Epithelial cell of esophagus (primary cell): ENCODE data around the gene FBXW5.

Experiments
- DNase-seq: peaks from one replicate; pipeline ENCODE4 v3.0.0; 2010; ENCODE audit warnings: low read depth
- H3K4me3 ChIP-seq: 2 replicates; pipeline ENCODE4 v1.5.1; 2011; ENCODE audit warnings: mild to moderate bottlenecking, low read length, control low read depth
- TF ChIP-seq, protein P1 (sequence below): IDR thresholded peaks from 2 replicates; pipeline ENCODE4 v1.5.1; 2011; ENCODE audit warnings: low read depth, mild to moderate bottlenecking, low read length, control low read depth, inconsistent platforms; ENCODE audit not compliant: insufficient read depth; ENCODE audit errors: missing control alignments

Gene FBXW5

DNA sequence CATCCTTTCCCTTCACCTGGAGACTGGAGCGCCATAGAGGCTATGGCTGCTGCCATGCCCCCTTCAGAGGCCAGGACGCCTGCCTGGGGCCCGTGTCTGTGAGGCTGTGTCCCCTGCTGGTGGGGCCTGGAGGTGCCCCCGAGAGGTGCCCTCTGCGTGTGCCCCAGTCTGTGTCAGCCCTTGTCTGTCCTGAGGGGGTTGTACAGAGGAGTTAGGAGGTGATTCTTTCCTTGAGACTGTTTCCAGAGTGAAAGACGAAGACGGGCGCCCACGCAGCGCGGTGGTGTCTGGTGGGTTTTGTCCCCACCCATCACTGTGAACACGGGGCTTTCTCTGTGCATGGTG is 33.7 kb downstream of the FBXW5 start:
- H3K4me3 ChIP-seq: no peak overlapping the region
- no peak for DNase-seq
- TF ChIP-seq, protein P1, sequence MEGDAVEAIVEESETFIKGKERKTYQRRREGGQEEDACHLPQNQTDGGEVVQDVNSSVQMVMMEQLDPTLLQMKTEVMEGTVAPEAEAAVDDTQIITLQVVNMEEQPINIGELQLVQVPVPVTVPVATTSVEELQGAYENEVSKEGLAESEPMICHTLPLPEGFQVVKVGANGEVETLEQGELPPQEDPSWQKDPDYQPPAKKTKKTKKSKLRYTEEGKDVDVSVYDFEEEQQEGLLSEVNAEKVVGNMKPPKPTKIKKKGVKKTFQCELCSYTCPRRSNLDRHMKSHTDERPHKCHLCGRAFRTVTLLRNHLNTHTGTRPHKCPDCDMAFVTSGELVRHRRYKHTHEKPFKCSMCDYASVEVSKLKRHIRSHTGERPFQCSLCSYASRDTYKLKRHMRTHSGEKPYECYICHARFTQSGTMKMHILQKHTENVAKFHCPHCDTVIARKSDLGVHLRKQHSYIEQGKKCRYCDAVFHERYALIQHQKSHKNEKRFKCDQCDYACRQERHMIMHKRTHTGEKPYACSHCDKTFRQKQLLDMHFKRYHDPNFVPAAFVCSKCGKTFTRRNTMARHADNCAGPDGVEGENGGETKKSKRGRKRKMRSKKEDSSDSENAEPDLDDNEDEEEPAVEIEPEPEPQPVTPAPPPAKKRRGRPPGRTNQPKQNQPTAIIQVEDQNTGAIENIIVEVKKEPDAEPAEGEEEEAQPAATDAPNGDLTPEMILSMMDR: no peak

DNA sequence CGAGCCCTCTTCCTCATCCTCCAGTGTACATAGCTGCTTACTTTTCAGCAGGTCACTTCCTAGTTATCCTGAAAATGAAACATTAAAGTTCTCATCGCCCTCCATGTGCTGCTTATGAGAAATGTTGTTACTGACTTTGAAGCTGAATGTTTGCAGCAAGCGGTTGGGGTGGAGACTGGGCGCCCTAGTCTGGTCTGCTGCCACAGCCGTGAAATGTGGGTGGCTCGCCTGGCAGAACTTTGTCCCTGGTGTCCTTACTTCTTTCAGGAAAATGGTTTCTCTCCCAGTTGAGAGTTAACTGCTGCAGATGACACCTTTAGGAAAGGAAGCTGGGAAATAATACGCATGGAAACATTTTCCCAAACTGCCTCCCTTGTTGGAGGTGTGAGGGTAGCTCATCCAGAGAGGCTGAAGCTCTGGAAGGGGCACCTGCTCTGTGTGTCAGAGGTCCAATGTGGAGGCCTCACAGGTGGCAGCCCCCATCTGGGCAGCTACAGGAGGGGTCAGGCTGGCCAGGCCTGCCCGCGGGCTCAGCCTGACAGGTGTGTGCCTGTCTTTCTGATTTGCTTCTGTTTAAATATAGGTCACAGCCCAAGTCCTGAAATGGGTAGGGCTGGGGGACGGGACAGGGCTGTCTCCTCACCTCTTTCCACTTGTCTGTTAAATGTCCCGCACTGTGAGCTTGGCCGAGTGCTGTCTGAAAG is 34.2 kb downstream of the FBXW5 start:
- no peak for DNase-seq
- TF ChIP-seq, protein P1: no peak
- no peak overlapping the region for H3K4me3 ChIP-seq

DNA sequence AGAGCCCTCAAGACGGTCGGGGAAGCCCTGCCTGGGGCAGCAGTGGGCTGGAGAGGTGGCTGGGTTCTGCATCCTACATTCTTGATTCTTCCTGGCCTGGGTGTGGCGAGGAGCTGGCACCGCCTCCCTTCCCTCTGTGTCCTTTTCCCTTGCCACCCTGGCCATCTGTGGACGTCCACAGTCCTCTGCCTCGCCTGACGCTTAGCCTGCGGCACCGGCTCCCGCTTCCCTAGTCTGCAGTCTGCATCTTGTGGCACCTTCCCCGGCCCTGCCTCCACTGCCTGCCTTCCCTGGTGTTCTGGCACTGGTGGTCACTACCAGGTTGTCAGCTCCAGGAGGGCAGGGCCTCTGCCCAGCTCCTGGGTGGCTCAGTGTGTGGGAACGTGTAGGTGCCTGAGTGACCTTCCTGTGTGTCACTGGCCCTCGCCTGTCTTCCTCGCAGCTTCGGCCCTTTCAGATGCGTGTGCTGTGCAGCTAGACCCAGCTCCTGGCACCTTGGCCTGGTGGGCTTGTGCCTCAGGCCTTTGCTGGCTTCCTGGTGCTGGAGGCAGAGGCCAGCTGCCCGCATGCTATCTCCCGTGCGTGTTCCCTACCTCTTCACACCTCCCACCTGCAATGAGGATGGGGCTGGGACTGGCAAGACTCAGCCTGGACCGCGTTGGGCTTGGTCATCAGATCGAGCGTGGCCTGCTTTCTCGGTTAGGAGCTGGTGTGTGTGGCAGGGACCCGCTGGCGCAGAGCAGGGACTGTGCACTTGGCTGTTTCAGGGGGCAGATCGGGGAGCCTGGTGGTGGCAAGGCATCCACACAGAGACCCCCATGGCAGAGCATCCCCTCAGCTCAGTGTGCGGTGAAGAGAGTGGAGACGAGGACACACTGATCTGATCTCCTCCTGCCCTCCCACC is 37.3 kb downstream of the FBXW5 start:
- no peak overlapping the region for H3K4me3 ChIP-seq
- TF ChIP-seq, protein P1: no peak
- DNase-seq: no peak

DNA sequence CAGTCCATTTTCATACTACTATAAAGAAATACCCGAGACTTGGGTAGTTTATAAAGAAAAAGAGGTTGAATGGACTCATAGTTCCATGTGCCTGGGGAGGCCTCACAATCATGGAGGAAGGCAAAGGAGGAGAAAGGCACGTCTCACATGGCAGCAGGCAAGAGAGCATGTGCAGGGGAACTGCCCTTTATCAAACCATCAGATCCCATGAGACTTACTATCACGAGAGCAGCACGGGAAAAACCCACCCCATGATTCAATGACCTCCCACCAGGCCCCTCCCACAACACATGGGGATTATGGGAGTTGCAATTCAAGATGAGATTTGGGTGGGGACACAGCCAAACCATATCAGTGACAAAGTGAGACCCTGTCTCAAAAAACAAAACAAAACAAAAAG is 38.3 kb downstream of the FBXW5 start:
- DNase-seq: no peak
- no peak overlapping the region for H3K4me3 ChIP-seq
- TF ChIP-seq, protein P1: no peak

DNA sequence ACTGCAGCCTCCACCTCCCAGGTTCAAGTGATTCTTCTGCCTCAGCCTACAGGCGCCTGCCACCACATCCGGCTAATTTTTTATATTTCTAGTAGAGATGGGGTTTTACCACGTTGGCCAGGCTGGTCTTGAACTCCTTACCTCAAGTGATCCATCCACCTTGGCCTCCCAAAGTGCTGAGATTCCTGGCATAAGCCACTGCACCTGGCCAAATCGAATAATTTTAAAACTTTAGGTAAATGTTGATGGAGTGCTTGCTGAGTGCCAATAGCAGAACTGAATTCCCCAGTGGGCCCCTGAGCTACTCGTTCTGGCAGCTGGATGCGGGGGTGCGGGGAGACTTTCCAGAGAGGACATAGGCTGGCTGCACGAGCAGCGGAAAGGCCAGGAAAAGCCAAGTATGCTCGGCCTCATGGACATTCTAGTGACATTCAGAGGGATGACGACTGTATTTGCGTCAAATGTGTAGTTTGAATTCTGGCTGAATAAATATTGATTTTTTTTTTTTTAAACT is 41.4 kb downstream of the FBXW5 start:
- DNase-seq: no peak
- TF ChIP-seq, protein P1: no peak

DNA sequence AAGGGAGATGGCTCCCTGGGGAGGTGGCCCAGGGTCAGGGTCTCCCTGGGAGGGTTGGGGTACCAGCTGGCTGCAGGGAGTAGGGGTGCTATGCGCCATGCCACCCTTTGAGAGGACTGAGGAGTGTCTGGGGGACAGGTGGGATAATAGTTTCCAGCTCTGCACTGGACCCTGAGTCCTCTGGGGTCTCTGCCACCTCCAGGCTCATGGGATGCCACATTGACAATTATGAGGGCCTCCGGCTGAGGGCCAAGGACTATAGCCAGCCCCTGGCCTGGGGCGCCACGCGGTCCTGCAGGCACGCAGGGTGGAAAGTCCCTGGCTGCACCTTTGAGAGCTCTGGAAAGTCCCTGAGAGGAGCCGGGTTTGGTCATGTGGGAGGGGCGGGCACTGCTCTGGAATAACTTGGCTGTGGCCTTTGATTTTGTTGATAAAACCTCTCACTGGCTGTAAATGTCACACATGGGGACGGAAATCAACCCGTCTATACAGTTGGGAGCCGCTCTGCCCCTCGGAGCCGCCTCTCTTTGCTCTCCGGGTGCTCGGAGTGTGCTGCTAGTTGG is 42.2 kb downstream of the FBXW5 start:
- TF ChIP-seq, protein P1: no peak
- H3K4me3 ChIP-seq: no peak overlapping the region
- DNase-seq: peak; percentile 91

More for the DNA sequence above, 41.4 kb downstream of the FBXW5 start:
- no peak overlapping the region for H3K4me3 ChIP-seq
